GM12801 (cell line): ENCODE results near the gene INF2.

Source experiments
- TF ChIP-seq, protein P1 (sequence below): IDR thresholded peaks from one replicate; pipeline ENCODE4 v1.5.1; 2011; ENCODE audit warnings: control low read depth; ENCODE audit not compliant: insufficient read length; ENCODE audit errors: extremely low read depth

INF2 gene

DNA sequence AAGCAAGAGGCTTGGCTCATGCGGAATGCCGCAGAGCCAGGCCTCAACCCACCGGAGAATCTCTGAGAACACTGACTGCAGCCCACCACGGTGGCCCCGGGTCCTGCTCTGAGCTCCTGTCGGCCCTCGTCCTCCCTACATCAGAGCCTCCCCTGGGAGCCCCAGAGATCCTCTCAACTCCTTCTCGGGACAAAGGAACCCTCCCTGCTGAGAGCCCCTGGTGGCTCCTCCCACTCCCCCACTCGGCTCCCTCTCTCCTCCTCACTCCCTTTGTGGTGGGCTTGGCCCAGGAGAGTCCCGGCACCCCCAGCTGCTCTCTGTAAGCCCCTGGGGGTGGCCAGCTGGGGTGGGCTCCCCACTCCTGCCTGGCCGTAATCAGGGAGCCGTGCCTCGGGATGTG is 11.1 kb upstream of the INF2 start:
- TF ChIP-seq, protein P1, sequence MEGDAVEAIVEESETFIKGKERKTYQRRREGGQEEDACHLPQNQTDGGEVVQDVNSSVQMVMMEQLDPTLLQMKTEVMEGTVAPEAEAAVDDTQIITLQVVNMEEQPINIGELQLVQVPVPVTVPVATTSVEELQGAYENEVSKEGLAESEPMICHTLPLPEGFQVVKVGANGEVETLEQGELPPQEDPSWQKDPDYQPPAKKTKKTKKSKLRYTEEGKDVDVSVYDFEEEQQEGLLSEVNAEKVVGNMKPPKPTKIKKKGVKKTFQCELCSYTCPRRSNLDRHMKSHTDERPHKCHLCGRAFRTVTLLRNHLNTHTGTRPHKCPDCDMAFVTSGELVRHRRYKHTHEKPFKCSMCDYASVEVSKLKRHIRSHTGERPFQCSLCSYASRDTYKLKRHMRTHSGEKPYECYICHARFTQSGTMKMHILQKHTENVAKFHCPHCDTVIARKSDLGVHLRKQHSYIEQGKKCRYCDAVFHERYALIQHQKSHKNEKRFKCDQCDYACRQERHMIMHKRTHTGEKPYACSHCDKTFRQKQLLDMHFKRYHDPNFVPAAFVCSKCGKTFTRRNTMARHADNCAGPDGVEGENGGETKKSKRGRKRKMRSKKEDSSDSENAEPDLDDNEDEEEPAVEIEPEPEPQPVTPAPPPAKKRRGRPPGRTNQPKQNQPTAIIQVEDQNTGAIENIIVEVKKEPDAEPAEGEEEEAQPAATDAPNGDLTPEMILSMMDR: no peak

DNA sequence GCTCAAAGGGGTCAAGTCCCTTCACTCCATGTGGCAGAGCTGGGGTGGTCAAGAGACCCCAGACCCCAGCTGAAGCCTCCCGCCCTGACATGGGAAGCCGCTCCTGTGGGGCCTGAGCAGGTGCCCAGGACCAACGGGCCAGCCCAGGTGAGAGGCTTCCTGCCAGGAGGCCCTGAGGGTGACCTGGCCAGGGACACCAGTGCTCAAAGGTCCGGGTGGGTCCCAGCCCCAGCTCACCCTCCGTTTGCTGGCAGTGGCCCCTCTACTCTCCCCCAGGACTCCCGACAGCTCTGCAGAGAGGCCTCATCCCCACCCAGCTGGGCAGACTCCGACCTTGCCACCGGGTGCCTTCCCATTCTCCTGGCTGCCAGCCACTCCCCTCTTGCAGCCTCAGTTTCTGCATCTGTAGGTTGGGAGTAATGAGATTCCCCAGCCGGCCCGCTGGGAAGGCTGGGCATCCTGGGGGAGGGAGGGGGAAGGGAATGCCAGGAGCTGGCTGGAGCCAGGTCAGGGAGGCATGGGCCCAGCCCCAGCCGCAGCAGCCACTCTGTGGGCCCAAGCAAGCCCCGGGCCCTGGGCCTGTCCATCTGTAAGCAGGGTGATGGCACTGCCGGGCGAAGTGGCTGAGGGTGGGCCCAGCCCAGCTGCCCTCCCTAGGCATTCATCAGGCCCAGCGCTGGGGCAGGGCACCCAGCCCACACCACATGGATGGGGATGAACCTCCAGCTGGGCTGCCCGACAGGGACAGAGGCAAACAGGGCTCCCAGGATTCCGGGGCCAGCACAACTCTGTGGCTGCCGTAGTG is 10.3 kb upstream of the INF2 start:
- TF ChIP-seq, protein P1: no peak

DNA sequence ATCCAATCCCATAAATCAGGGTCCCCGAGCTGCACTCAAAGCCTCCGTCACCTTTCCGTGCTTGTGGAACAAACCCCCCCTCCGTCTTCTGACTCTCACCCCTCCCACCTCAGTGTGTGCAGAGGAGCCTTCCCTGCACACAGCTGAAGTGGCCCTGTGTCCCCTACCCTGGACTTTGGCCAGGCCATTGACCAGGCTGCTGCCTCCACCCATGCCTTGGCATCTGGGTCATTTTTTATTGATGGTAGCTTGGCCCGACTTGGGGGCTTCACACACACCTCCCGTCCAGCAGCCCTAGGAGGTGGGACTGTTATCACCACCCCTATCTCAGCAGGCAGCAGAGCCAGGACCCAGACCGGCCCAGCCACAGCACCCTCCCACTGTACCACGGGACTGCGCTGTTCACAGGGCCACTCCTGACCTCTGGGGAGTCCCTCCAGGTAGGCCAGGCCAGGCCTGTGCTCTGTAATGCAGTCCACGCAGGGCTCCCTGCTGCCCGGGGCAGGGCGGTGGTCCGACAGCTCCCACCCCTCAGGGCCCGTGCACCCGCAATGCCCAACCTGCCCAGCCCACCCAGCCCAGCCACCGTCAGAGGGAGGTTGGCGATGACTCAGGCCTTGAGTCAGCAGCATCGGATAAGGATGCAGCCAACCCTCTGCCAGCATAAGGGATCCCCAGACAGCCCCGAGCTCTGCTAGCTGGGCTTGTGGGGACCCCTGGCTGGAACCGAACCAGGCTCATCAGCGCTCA is 9.2 kb upstream of the INF2 start:
- TF ChIP-seq, protein P1: no peak

DNA sequence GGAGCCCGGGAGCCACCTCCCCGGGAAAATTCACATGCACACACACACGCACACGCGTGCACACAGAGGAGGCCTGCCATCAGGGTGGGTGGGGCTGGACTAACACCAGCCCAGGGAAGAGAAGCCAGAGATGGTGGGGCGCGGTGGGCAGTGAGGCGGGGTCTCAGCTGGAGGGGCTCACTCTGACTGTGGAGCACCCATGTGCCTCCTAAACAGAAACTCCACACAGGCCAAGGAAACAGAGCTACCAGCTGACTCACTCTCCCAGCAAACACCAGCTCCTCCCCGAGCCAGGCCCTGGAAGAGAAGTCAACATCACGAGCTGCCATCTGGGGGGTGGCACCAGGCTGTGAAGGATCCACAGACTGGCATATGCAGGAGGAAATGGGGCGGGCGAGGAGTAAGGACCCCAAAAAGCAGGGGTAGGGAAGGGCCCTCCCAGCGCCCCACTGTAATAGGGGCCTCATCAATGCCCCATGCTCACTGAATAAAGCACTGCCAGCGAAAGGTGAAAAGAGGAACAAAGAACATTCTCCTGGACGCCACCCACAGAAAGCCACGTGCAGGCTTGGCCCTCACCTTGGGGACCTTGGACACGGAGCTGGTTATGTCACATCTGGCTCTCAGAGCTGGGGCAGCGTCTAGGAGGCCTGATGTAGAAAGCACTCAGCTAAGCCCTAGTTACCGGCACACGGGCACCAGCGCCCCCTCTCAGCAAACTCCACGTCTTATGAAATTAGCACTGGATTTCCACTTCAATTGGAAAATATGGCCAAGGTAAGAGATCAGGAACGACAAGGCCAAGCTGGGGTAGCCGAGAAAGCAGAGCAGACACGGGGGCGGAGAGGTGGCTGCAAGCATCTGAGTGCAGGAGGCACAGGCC is 8.4 kb upstream of the INF2 start:
- TF ChIP-seq, protein P1: no peak

DNA sequence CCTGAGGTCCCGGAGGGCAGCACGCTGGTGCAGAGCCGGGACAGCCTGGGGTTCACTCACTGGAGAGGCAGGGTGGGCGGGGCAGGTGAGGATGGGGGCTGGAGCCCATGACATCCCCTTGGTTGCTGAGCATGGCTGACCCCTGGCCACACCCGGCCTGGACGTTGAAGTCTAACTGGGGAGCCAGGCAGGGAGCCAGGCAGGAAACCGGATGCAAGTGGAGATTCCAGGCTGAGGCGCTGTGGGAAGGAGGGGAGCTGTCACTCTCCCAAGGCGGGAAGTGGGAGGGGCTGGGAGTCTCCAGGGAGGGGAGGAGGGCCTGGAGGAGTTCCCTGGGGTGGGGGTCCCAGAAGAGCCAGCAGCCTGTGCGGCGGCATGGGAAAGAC is 7.7 kb upstream of the INF2 start:
- TF ChIP-seq, protein P1: no peak

DNA sequence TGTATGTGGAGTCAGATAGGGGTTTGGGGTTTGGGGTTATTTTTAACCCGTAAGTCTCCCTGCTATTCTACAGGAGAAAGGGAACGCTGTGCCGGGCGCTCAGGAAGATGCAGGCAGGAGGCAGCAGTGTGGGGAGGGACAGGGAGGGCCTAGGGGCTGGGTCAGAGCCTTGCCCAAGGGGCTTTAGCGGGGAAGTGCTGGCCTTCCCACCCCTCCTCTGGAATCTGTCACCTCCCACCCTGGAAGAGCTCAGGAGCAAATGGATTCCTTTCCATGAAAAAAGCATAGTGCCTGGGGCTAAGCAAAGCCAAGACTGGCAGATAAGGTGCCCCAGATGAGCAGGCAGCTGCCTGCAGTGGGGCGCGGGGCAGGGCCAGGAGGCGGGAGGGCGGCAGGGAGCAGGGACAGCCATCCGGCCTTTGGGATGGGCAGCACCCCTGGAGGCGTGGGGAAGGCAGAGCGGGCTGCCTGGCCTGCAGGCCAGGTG is 7.3 kb upstream of the INF2 start:
- TF ChIP-seq, protein P1: no peak
